ENCODE data around the gene RALA.

The RALA gene

GRCh38 chr7:39609935-39610263 is 13.5 kb upstream of the RALA start:
- in situ Hi-C loops (cut with HindIII; ENCODE audit: low sequenced_read_pairs), result no loop called here

GRCh38 chr7:39613577-39613976 is 9.8 kb upstream of the RALA start:
- in situ Hi-C loops (cut with HindIII; ENCODE audit: low sequenced_read_pairs), result no loop called here

DNA sequence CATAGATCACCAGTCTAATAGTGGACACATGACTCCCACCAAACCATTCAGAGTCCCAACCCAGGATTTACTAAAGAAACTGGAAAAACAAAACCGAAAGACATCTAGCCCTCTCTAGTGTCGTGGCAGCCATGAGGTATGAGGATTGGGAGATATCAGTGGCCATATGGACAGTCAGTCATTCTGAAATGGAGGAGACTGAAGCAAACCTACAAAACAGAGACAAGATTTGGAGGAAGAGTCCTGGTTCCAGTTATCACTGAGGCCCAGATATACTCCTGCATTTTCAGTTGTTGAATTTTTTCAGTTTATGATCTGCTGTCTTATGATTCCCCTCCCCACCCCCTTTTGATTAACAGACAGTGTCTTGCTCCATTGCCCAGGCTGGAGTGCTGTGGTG is 9.1 kb upstream of the RALA start:
- in situ Hi-C loops (cut with HindIII; ENCODE audit: low sequenced_read_pairs), result no loop called here

GRCh38 chr7:39615350-39615975 is 7.9 kb upstream of the RALA start:
- in situ Hi-C loops (cut with HindIII; ENCODE audit: low sequenced_read_pairs), result no loop called here

- in situ Hi-C loops (cut with HindIII; ENCODE audit: low sequenced_read_pairs), result no loop called here
These were observed 7.2 kb upstream of the RALA start for GRCh38 chr7:39616138-39616537.

- in situ Hi-C loops (cut with HindIII; ENCODE audit: low sequenced_read_pairs), result no loop called here
These were observed 6.4 kb upstream of the RALA start for GRCh38 chr7:39617005-39617404.

DNA sequence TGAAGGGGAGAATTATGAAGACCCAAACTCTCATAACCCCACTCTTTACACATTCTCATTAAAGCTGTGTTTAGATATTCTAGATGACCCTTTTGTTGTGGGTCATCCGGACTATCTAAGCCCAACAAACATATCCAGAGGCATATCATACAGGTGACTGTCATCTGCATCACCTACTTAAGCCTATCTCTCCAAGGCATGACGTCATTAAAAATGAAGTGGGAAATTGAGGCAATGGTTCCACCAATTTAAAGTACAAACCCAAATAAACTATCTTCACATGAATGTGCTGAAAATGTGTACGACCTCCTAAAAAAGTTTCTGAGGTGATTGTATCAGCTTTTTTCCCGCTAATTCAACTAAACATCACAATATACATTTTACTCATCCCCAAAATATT is 4.5 kb upstream of the RALA start:
- in situ Hi-C loops (cut with HindIII; ENCODE audit: low sequenced_read_pairs), result no loop called here

DNA sequence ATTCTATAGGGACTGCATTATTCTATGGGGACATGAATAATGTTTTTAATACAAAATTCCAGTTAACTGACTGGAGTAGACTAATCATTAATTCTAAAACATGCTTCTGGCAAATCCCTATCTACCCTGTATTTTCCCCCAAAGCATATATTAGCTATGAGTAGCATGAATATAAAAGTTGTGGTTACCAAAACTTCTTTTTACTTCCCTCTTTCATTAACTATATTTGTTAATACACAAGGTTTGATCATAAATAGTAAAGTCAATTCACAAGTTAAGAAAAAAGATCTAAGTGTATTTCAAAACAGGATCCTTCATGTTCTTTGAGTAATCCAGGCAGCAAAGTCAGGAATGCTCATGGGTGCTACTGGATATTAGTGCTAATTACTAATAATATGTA is 2.9 kb upstream of the RALA start:
- in situ Hi-C loops (cut with HindIII; ENCODE audit: low sequenced_read_pairs), result no loop called here

GRCh38 chr7:39621261-39621660 is 2.1 kb upstream of the RALA start:
- in situ Hi-C loops (cut with HindIII; ENCODE audit: low sequenced_read_pairs), result no loop called here

- in situ Hi-C loops (cut with HindIII; ENCODE audit: low sequenced_read_pairs), result no loop called here
These were observed 1.5 kb upstream of the RALA start for GRCh38 chr7:39621784-39622411.

DNA sequence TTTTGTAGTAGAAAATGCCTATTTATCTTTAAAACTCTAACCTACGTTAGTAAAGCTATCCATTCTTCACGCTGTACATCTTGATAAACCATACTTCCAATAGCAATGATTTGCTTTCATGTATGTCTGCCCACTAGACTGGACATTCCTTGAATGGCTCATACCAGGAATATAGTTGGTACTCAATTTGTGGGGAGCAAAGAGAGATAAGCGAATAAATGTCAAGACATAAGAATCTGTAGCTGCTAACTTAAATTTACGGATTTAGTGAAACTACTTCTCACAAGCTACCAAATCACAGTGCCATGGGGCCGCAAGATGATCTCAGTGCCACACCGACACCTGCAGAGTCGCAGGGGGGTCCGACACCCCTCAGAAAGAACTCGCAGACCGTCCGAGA is 763 bp upstream of the RALA start:
- in situ Hi-C loops (cut with HindIII; ENCODE audit: low sequenced_read_pairs), result no loop called here

DNA sequence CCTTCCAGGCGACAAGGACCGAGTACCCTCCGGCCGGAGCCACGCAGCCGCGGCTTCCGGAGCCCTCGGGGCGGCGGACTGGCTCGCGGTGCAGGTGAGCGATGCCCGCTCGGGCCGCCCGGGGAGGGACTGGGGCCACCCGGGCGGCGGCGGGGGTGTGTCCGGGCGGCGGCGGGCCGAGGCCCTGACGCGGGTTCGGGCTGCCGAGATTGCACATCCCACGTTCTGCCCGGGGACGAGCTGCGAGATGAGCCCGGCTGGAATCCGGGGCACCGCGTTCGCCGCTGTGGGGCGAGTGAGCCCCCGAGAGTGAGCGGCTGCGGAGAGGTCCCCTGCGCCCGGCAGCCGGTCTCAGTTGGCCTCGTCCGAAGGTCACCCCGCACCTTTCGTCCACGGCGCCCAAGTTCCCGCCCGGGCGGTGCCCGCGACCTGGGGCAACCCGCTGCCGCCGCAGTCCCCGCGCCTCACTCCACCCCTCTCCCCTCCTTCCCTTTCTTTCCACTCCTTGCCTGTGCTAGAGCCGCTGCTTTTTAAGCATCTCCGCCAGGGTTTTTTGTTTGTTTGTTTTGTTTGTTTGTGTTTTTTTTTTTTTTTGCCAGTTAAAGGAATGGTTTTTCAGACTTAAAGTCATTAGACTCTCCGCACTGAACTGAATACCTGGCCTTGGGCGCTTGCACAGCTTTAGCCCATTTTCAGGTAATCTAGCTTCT is 515 bp downstream of the RALA start:
- in situ Hi-C loops (cut with HindIII; ENCODE audit: low sequenced_read_pairs), result no loop called here

DNA sequence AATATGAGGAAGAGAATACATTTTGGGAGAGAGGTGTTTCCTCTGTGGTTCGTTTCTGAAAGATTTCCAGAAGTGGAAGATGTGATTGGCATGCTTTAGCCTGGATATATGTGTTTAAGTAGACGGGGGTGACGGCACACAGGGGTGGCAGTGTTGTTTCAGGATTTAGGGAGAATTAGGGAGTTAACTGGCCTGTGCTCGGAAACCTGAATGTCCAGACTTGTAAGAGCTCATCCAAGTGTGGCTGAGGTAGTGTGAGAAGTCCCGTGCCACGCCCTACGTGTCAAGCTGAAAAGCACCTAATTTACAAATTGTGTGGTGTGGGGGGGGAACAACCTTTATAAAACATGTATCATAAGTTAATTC is 1.1 kb downstream of the RALA start:
- in situ Hi-C loops (cut with HindIII; ENCODE audit: low sequenced_read_pairs), result no loop called here

DNA sequence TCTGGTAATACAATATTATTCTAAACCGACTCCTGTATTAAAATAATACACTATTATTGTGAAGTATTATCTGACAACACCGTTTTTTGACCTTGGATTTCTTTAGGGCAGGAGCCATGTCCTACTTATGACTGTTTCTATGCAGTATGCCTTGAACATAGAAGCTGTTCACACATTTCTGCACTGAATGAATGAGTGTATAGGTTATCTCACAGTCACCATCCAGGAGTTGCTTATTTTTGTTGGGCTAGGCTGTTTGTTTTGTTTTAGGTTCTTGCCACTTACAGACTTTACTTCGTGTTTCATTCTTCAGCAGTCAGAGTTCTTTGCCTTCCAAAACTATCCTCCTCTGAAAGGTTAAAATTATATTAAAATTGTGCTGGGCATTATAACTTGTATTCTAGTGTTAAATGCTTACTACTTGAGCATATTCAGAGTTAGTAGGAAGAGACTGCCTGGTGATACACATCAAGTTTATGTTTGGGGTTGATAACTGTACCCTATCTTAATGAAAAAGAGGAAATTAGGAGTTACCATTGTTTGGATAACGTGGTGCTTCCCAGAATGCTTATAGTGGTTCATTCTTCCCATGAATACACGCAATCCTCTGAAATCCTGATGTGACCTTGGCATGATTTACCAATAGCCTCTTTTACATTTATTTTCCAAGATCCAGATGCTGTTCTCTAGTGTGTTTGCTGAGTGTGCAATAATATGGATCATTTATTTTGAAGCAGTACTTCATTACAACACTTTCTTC is 1.7 kb downstream of the RALA start:
- in situ Hi-C loops (cut with HindIII; ENCODE audit: low sequenced_read_pairs), result no loop called here

DNA sequence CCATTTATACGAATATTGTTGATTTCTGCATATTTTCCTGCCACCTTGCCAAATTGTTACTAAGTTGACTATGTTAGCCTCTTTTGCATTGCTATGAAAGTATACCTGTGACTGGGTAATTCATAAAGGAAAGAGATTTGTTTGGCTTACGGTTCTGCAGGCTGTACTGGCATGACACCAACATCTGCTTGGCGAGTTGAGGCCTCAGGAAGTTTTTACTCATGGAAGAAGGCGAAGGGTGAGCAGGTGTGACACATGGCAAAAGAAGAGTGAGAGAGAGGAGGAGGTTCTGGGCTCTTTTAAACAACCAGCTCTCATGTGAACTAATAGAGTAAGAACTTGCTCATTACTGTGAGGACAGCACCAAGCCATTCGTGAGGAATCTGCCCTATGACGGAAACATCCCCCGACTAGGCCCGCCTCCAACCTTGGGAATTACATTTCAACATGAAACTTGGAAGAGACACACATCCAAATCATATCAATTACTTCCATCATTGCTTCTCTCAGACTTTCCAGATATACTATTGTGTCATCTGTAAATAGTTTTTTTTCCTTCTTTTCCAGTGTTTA is 8.4 kb downstream of the RALA start:
- in situ Hi-C loops (cut with HindIII; ENCODE audit: low sequenced_read_pairs), result no loop called here

GRCh38 chr7:39633563-39634477 is 10.4 kb downstream of the RALA start:
- in situ Hi-C loops (cut with HindIII; ENCODE audit: low sequenced_read_pairs), result no loop called here

GRCh38 chr7:39634478-39634805 is 11.1 kb downstream of the RALA start:
- in situ Hi-C loops (cut with HindIII; ENCODE audit: low sequenced_read_pairs), result no loop called here

GRCh38 chr7:39637400-39637799 is 14.0 kb downstream of the RALA start:
- in situ Hi-C loops (cut with HindIII; ENCODE audit: low sequenced_read_pairs), result no loop called here

DNA sequence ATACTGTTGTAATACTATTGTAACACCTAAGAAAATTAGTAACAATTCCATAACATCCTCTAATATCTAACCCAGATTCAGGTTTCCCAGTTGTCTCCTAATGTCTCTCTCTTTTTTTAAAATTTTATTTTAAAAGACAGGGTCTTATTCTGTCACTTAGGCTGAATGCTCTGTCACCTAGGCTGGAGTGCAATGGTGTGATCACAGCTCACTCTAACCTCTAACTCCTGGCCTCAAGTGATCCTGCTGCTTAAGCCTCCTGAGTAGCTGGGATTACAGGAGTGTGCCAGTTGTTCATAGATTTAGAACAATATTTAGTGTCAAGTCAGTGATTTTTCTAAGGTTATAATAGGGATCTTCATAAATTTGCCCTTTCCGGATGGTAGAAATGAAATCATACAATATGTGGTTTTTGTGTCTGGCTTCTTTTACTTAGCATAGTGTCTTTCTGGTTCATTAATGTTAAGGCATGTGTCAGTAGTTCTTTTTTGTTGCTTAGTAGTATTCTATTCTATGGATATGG is 14.7 kb downstream of the RALA start:
- in situ Hi-C loops (cut with HindIII; ENCODE audit: low sequenced_read_pairs), result no loop called here

DNA sequence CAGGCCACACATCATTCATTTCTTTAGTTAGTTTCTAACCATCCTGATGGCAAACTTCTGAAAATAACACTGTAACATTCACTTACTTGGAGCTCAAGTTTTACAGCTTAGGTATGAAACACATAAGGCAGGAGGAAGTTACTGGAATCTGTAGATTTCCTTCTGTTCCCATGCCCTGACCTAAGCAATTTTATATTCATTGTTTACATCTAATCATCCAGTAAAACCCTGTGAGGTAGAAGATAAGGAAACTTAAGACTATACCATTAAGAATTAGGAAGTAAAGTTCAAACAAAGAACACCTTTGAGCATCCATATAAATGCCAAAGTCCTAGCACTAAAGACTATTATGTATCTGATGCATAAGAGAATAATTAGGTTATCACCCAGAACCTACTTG is 19.5 kb downstream of the RALA start:
- in situ Hi-C loops (cut with HindIII; ENCODE audit: low sequenced_read_pairs), result no loop called here

Data from DLD1 (cell line).